ENCODE data around the gene PDE5A.

DNA sequence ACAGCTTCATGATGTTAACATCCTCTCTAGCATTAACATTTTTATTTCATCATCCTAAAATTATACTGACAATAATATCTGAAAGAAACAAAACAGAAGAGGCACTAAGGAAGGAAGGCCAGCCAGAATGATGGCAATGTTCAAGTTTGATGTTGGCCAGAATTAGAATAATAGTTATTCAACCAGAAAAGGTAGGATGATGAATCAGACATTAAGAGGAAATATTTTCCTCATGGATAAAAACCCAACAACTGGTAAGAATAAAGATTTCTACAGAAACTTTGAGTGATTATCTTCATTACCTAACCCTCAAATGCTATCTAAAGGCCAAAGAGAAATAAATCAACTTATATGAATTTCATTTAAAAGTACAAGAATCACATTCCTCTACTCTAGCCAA is 105.2 kb downstream of the PDE5A start:
- TF ChIP-seq, protein P1, sequence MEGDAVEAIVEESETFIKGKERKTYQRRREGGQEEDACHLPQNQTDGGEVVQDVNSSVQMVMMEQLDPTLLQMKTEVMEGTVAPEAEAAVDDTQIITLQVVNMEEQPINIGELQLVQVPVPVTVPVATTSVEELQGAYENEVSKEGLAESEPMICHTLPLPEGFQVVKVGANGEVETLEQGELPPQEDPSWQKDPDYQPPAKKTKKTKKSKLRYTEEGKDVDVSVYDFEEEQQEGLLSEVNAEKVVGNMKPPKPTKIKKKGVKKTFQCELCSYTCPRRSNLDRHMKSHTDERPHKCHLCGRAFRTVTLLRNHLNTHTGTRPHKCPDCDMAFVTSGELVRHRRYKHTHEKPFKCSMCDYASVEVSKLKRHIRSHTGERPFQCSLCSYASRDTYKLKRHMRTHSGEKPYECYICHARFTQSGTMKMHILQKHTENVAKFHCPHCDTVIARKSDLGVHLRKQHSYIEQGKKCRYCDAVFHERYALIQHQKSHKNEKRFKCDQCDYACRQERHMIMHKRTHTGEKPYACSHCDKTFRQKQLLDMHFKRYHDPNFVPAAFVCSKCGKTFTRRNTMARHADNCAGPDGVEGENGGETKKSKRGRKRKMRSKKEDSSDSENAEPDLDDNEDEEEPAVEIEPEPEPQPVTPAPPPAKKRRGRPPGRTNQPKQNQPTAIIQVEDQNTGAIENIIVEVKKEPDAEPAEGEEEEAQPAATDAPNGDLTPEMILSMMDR (IDR thresholded peaks at IDR 0.05; ENCODE audit: low read length): no peak
- no peak for TF ChIP-seq EZH2 (optimal IDR thresholded peaks at IDR 0.05; ENCODE audit: low read depth, low read length)
- TF ChIP-seq EZH2phosphoT487 (IDR thresholded peaks at IDR 0.05; ENCODE audit: low read length): no peak

Data from MM.1S (cell line).